ENCODE measurements around the gene PBX2. TPM values are rescaled to one million over a fixed set of nuclear protein-coding genes. Genes with fewer than 3 reads are reported as not detected.
"Not testable (repeated sequence)": the region's sequence is repeated elsewhere in the genome, so short reads cannot be mapped to it uniquely, and the experiment has no call there.

Gene PBX2
- total and polyA plus RNA-seq, 2 experiments from 2014 or later = 21.6 to 77.5 TPM

DNA sequence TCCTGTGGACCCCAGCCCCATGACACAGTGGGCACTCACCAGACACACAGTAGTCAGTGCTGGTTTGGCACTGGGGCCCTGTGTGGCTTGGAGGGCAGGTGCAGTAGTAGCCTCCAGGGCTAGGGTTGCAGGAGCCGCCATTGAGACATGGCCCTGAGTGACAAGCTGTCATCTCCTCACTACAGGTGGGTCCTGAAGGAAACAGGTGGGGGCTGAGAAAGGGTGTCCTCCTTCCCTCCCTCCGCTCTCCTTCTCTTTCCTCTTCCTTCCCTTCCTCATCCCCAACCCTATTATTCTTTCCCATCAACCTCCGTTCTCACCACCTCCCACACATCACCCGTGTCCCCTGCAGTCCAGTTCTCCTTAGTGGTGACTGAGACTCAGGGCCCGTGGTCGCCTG is 23.6 kb upstream of the PBX2 start:
- WGBS (ENCODE audit: low lambda C conversion rate, missing lambda C conversion rate) = 94% methylated on average over 6 of the region's 6 CpGs
- Histone ChIP-seq H3K4me3 (no peak overlapping the region), H3K79me2 (no peaks in the 10 kb centered on the region)

DNA sequence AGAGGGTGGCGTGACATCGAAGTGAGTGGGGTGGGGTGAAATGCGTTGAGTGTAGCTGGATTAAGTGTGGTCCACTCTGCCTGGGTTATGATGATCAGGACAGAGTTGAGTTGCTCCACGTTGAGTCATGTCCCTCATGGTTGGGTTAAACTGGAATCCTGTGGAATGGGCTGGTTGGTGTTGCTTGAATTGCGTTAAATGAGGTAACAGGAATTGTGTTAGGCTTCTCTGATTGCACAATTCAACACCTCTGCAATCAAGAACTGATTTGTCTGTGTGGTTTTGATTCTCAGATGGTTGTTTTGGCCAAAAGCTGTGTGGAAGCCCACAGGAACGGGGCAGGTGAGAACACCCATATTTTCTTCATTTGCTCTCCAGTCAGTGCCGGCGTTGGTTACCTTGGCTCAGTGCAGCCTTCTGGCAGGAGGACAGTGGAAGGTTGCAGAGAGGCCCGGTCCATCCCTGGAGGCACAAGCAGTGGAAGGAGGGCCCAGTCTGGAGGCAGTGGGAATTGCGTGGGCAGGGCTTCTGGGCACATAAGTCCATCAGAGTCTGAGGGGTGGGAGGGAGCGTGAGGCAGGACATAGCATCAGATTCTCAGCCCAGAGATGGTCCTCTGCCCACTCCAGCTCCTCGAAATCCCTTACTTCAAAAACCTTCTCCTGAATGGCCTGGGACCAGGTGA is 22.2 kb upstream of the PBX2 start:
- WGBS (ENCODE audit: low lambda C conversion rate, missing lambda C conversion rate) = 81% methylated on average over 12 of the region's 12 CpGs
- Histone ChIP-seq H3K27me3 (no peaks in the 10 kb centered on the region), H4K20me1 (ENCODE audit: insufficient read depth, poor library complexity, severe bottlenecking) (no peaks in the 10 kb centered on the region)

More for the DNA sequence above, 23.6 kb upstream of the PBX2 start:
- TF ChIP-seq EZH2 (IDR thresholded peaks at IDR 0.05; ENCODE audit: borderline replicate concordance) = no peak
- TF ChIP-seq EZH2phosphoT487 (IDR thresholded peaks at IDR 0.05; ENCODE audit: low read depth, severe bottlenecking, unreplicated experiment) = no peak
- TF ChIP-seq, protein P1, sequence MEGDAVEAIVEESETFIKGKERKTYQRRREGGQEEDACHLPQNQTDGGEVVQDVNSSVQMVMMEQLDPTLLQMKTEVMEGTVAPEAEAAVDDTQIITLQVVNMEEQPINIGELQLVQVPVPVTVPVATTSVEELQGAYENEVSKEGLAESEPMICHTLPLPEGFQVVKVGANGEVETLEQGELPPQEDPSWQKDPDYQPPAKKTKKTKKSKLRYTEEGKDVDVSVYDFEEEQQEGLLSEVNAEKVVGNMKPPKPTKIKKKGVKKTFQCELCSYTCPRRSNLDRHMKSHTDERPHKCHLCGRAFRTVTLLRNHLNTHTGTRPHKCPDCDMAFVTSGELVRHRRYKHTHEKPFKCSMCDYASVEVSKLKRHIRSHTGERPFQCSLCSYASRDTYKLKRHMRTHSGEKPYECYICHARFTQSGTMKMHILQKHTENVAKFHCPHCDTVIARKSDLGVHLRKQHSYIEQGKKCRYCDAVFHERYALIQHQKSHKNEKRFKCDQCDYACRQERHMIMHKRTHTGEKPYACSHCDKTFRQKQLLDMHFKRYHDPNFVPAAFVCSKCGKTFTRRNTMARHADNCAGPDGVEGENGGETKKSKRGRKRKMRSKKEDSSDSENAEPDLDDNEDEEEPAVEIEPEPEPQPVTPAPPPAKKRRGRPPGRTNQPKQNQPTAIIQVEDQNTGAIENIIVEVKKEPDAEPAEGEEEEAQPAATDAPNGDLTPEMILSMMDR (IDR thresholded peaks at IDR 0.05; ENCODE audit: poor library complexity) = no peak
- no peak overlapping the region for H3K4me2 ChIP-seq
- DNase-seq (ENCODE audit: low spot score) = no peak
- H4K20me1 ChIP-seq (ENCODE audit: insufficient read depth, poor library complexity, severe bottlenecking) = no peaks in the 10 kb centered on the region
- no peak overlapping the region for H3K27ac ChIP-seq
- H2AFZ ChIP-seq = no peak overlapping the region
- no peaks in the 10 kb centered on the region for H3K9me2 ChIP-seq (replicated peaks; ENCODE audit: insufficient read depth)
- no peaks in the 10 kb centered on the region for H3K27me3 ChIP-seq
- no peaks in the 10 kb centered on the region for H3K4me1 ChIP-seq (ENCODE audit: insufficient read depth)
- no peaks in the 10 kb centered on the region for H3K36me3 ChIP-seq (replicated peaks; ENCODE audit: insufficient read depth, low read depth)
- H3K9me3 ChIP-seq (ENCODE audit: low read depth) = no peaks in the 10 kb centered on the region

DNA sequence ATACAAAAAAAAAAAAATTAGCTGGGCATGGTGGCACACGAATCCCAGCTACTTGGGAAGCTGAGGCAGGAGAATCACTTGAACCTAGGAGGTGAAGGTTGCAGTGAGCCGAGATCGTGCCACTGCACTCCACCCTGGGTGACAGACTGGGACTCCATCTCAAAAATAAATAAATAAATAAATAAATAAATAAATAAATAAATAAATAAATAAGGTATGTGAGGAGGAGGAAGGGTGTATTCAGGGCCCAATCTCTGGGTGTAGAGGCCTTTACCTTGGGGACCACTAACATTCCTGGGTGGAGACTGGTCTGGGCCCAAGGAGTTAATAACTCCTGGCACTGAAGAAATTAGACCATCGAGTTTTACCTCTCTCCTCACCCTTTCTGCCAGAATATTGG is 21.4 kb upstream of the PBX2 start:
- H3K36me3 ChIP-seq (replicated peaks; ENCODE audit: insufficient read depth, low read depth); H2AFZ ChIP-seq; H3K9me3 ChIP-seq (ENCODE audit: low read depth); H3K4me2 ChIP-seq; H3K27me3 ChIP-seq; H3K4me1 ChIP-seq (ENCODE audit: insufficient read depth); H3K27ac ChIP-seq; H3K4me3 ChIP-seq; DNase-seq (ENCODE audit: low spot score); H3K79me2 ChIP-seq; H4K20me1 ChIP-seq (ENCODE audit: insufficient read depth, poor library complexity, severe bottlenecking); H3K9me2 ChIP-seq (replicated peaks; ENCODE audit: insufficient read depth): not testable (repeated sequence)
- 92% methylated on average over 4 of the region's 4 CpGs for WGBS (ENCODE audit: low lambda C conversion rate, missing lambda C conversion rate)

More for the DNA sequence above, 22.2 kb upstream of the PBX2 start:
- no peak overlapping the region for H3K4me2 ChIP-seq
- H3K9me3 ChIP-seq (ENCODE audit: low read depth) = no peaks in the 10 kb centered on the region
- H3K27ac ChIP-seq = no peak overlapping the region
- no peak for DNase-seq (ENCODE audit: low spot score)
- H3K4me3 ChIP-seq = no peak overlapping the region
- H3K9me2 ChIP-seq (replicated peaks; ENCODE audit: insufficient read depth) = no peaks in the 10 kb centered on the region
- no peak for TF ChIP-seq EZH2 (IDR thresholded peaks at IDR 0.05; ENCODE audit: borderline replicate concordance)
- TF ChIP-seq EZH2phosphoT487 (IDR thresholded peaks at IDR 0.05; ENCODE audit: low read depth, severe bottlenecking, unreplicated experiment) = no peak
- TF ChIP-seq, protein P1 (IDR thresholded peaks at IDR 0.05; ENCODE audit: poor library complexity) = no peak
- H3K36me3 ChIP-seq (replicated peaks; ENCODE audit: insufficient read depth, low read depth) = no peaks in the 10 kb centered on the region
- H3K4me1 ChIP-seq (ENCODE audit: insufficient read depth) = no peaks in the 10 kb centered on the region
- no peaks in the 10 kb centered on the region for H3K79me2 ChIP-seq
- H2AFZ ChIP-seq = no peak overlapping the region

DNA sequence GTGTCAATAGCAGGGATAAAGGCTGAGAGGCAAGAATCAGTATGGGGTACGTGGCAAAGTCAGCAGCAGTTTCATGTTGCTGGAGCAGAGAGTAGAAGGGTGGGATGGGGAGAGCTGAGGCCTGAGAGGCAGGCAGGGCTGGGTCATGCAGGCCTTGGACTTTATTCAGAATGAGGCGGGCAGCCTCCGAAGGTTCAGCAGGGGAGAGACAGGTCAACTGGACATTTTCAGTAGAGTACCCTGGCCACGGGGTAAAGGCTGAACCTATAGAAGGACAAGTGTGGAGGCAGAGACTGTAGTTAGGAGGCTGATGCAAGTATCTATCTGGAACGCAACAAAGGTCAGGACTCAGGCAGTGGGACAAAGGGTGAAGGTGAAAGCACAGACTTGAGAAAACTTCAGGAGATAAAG is 20.2 kb upstream of the PBX2 start:
- no peak overlapping the region for H2AFZ ChIP-seq
- TF ChIP-seq, protein P1 (IDR thresholded peaks at IDR 0.05; ENCODE audit: poor library complexity) = no peak
- TF ChIP-seq EZH2phosphoT487 (IDR thresholded peaks at IDR 0.05; ENCODE audit: low read depth, severe bottlenecking, unreplicated experiment) (no peak), EZH2 (IDR thresholded peaks at IDR 0.05; ENCODE audit: borderline replicate concordance) (no peak)
- H3K36me3 ChIP-seq (replicated peaks; ENCODE audit: insufficient read depth, low read depth) = no peaks in the 10 kb centered on the region
- no peak overlapping the region for H3K27ac ChIP-seq
- no peak overlapping the region for H3K4me2 ChIP-seq
- no peaks in the 10 kb centered on the region for H4K20me1 ChIP-seq (ENCODE audit: insufficient read depth, poor library complexity, severe bottlenecking)
- no peaks in the 10 kb centered on the region for H3K79me2 ChIP-seq
- DNase-seq (ENCODE audit: low spot score) = no peak
- H3K4me3 ChIP-seq = no peak overlapping the region
- H3K4me1 ChIP-seq (ENCODE audit: insufficient read depth) = no peaks in the 10 kb centered on the region
- H3K9me2 ChIP-seq (replicated peaks; ENCODE audit: insufficient read depth) = no peaks in the 10 kb centered on the region
- WGBS (ENCODE audit: low lambda C conversion rate, missing lambda C conversion rate) = 75% methylated on average over 5 of the region's 5 CpGs
- H3K27me3 ChIP-seq = no peaks in the 10 kb centered on the region
- no peaks in the 10 kb centered on the region for H3K9me3 ChIP-seq (ENCODE audit: low read depth)

Measured in hepatocyte (in vitro differentiated cells).